HEK293 (cell line): ENCODE data around the gene RPS26.

Experiments used
- CTCF ChIA-PET: fragments of 350-600 bp; formaldehyde crosslinking; extraction: SDS; loops from one replicate; lab custom pipeline; 2021; ENCODE audit warnings: antibody characterized with exemption; lab: Yijun Ruan, JAX
- POLR2A ChIA-PET: fragments of 300-600 bp; formaldehyde crosslinking; extraction: SDS; loops from one replicate; lab custom pipeline; 2020; ENCODE audit warnings: antibody characterized with exemption, inconsistent platforms; lab: Yijun Ruan, JAX
- H3K27ac ChIP-seq: fragments of 200-500 bp; sonication (Bioruptor generic); 2 replicates; pipeline ENCODE4 v1.5.1; 2014; ENCODE audit warnings: low read depth, low read length, control low read depth, inconsistent platforms; ENCODE audit errors: extremely low read depth
- H3K36me3 ChIP-seq, 2 experiments: fragments of 200-500 bp in 1 of 2; sonication (Bioruptor generic) in 1 of 2; 1 replicate in 1 of 2; 2 replicates in 1 of 2; pipeline ENCODE4 v1.5.1; 2014 to 2017; ENCODE audit warnings: inconsistent platforms in 2 of 2, low read length in 2 of 2; ENCODE audit not compliant: control insufficient read depth in 2 of 2, insufficient read depth in 1 of 2
- H3K4me1 ChIP-seq: fragments of 200-500 bp; sonication (Bioruptor generic); 2 replicates; pipeline ENCODE4 v1.5.1; 2014; ENCODE audit warnings: mild to moderate bottlenecking, low read length, inconsistent platforms; ENCODE audit not compliant: control insufficient read depth, insufficient read depth
- H3K4me3 ChIP-seq: 2 replicates; pipeline ENCODE4 v1.5.1; 2011; ENCODE audit warnings: low read depth, mild to moderate bottlenecking, control low read depth, low read length, moderate library complexity
- H3K9me3 ChIP-seq: fragments of 200-500 bp; sonication (Bioruptor generic); 2 replicates; pipeline ENCODE4 v1.5.1; 2014; ENCODE audit warnings: low read depth, low read length, inconsistent platforms; ENCODE audit not compliant: control insufficient read depth, insufficient read depth
- CTCF ChIP-seq: fragments of 450-650 bp; formaldehyde crosslinking; IDR thresholded peaks from 2 replicates; pipeline ENCODE4 v1.5.1; 2016; ENCODE audit warnings: missing biosample characterization, missing genetic modification characterization
- HOXD13 ChIP-seq: sonication (generic); formaldehyde crosslinking; IDR thresholded peaks from 2 replicates; pipeline ENCODE4 v1.8.0; 2022; ENCODE audit warnings: missing genetic modification reagents, borderline replicate concordance
- KLF8 ChIP-seq: fragments of 450-650 bp; formaldehyde crosslinking; IDR thresholded peaks from 2 replicates; pipeline ENCODE4 v1.5.1; 2016; ENCODE audit warnings: missing biosample characterization, missing genetic modification characterization
- OVOL3 ChIP-seq: fragments of 450-650 bp; formaldehyde crosslinking; IDR thresholded peaks from 2 replicates; pipeline ENCODE4 v1.5.1; 2016; ENCODE audit warnings: missing biosample characterization, missing genetic modification characterization
- PATZ1 ChIP-seq: fragments of 450-650 bp; formaldehyde crosslinking; IDR thresholded peaks from 2 replicates; pipeline ENCODE4 v1.5.1; 2016; ENCODE audit warnings: missing biosample characterization, missing genetic modification characterization
- SP7 ChIP-seq: fragments of 450-650 bp; formaldehyde crosslinking; IDR thresholded peaks from 2 replicates; pipeline ENCODE4 v1.5.1; 2016; ENCODE audit warnings: missing biosample characterization, missing genetic modification characterization
- ZBTB11 ChIP-seq: fragments of 450-650 bp; formaldehyde crosslinking; conservative IDR thresholded peaks from 2 replicates; pipeline ENCODE4 v1.5.1; 2016; ENCODE audit warnings: low read depth, missing biosample characterization, missing genetic modification characterization
- ZEB2 ChIP-seq: fragments of 450-650 bp; formaldehyde crosslinking; IDR thresholded peaks from 2 replicates; pipeline ENCODE4 v1.5.1; 2016; ENCODE audit warnings: missing biosample characterization, missing genetic modification characterization
- ZFHX2 ChIP-seq: fragments of 450-650 bp; formaldehyde crosslinking; conservative IDR thresholded peaks from 2 replicates; pipeline ENCODE4 v1.5.1; 2016; ENCODE audit warnings: missing biosample characterization, missing genetic modification characterization
- ZNF16 ChIP-seq: fragments of 450-650 bp; formaldehyde crosslinking; IDR thresholded peaks from 2 replicates; pipeline ENCODE4 v1.5.1; 2016; ENCODE audit warnings: low read depth, missing biosample characterization, missing genetic modification characterization
- ZNF211 ChIP-seq: fragments of 450-650 bp; formaldehyde crosslinking; IDR thresholded peaks from 2 replicates; pipeline ENCODE4 v1.5.1; 2016; ENCODE audit warnings: low read depth, missing biosample characterization, missing genetic modification characterization
- ZNF221 ChIP-seq: fragments of 450-650 bp; formaldehyde crosslinking; IDR thresholded peaks from 2 replicates; pipeline ENCODE4 v1.5.1; 2017; ENCODE audit warnings: missing biosample characterization, missing genetic modification characterization, borderline replicate concordance
- ZNF335 ChIP-seq: fragments of 450-650 bp; formaldehyde crosslinking; conservative IDR thresholded peaks from 2 replicates; pipeline ENCODE4 v1.5.1; 2016; ENCODE audit warnings: missing biosample characterization, missing genetic modification characterization
- ZNF362 ChIP-seq: fragments of 450-650 bp; formaldehyde crosslinking; IDR thresholded peaks from 2 replicates; pipeline ENCODE4 v1.5.1; 2016; ENCODE audit warnings: missing biosample characterization, missing genetic modification characterization
- ZNF404 ChIP-seq: fragments of 450-650 bp; formaldehyde crosslinking; IDR thresholded peaks from 2 replicates; pipeline ENCODE4 v1.5.1; 2017; ENCODE audit warnings: missing biosample characterization, missing genetic modification characterization
- ZNF423 ChIP-seq: fragments of 450-650 bp; formaldehyde crosslinking; IDR thresholded peaks from 2 replicates; pipeline ENCODE4 v1.5.1; 2016; ENCODE audit warnings: missing biosample characterization, missing genetic modification characterization
- ZNF623 ChIP-seq: fragments of 450-650 bp; formaldehyde crosslinking; IDR thresholded peaks from 2 replicates; pipeline ENCODE4 v1.5.1; 2016; ENCODE audit warnings: missing biosample characterization, missing genetic modification characterization
- ZNF654 ChIP-seq: fragments of 450-650 bp; formaldehyde crosslinking; IDR thresholded peaks from 2 replicates; pipeline ENCODE4 v1.5.1; 2016; ENCODE audit warnings: low read depth, missing biosample characterization, missing genetic modification characterization
- ZNF660 ChIP-seq: fragments of 450-650 bp; IDR thresholded peaks from 2 replicates; pipeline ENCODE4 v1.5.1; 2018; ENCODE audit warnings: missing biosample characterization, mild to moderate bottlenecking, missing genetic modification characterization
- ZNF777 ChIP-seq: fragments of 450-650 bp; formaldehyde crosslinking; IDR thresholded peaks from 2 replicates; pipeline ENCODE4 v1.5.1; 2017; ENCODE audit warnings: missing biosample characterization, missing genetic modification characterization, borderline replicate concordance

Gene RPS26

GRCh38 chr12:56034586-56035332 is 7.0 kb upstream of the RPS26 start:
- Histone ChIP-seq H3K4me1 (peaks cover 11% of the 10 kb centered on the region; the same call in 1 of the 2 replicates), H3K9me3 (no peaks in the 10 kb centered on the region), H3K4me3 (no peak overlapping the region), H3K36me3 (peaks cover 0 to 22% of the 10 kb centered on the region in 2 experiments; a peak in 2 of 3 replicates), H3K27ac (no peak overlapping the region)
- TF ChIP-seq KLF8 = no peak
- TF ChIP-seq ZNF404 (tag by site-specific recombination) = no peak
- TF ChIP-seq ZNF623 (tag by site-specific recombination) = no peak
- no peak for TF ChIP-seq ZNF16 (tag by site-specific recombination)
- no peak for TF ChIP-seq ZNF221 (tag by site-specific recombination)
- TF ChIP-seq PATZ1 (tag by site-specific recombination) = no peak
- TF ChIP-seq ZNF211 (tag by site-specific recombination) = no peak
- no peak for TF ChIP-seq SP7 (tag by site-specific recombination)
- no peak for TF ChIP-seq ZNF660 (tag by site-specific recombination)
- no peak for TF ChIP-seq ZBTB11 (tag by site-specific recombination)
- no peak for TF ChIP-seq OVOL3 (tag by site-specific recombination)
- no peak for TF ChIP-seq HOXD13 (CRISPR knock-in tag)
- no peak for TF ChIP-seq ZNF777 (tag by site-specific recombination)
- TF ChIP-seq ZNF335 (tag by site-specific recombination) = no peak
- TF ChIP-seq ZEB2 (tag by site-specific recombination) = no peak
- no peak for TF ChIP-seq ZNF654 (tag by site-specific recombination)
- TF ChIP-seq ZNF362 (tag by site-specific recombination) = no peak
- TF ChIP-seq CTCF (tag by site-specific recombination) = no peak
- TF ChIP-seq ZFHX2 (tag by site-specific recombination) = no peak
- no peak for TF ChIP-seq ZNF423 (tag by site-specific recombination)
- ChIA-PET CTCF (interaction anchor here (2.0 kb wide), 1 partner anchor 39 kb away, joined by 4 read pairs; no protein-coding TSS in a partner anchor), POLR2A (no interaction called here)
